WTC11 (cell line): ENCODE results near the gene MED10. TPM values are rescaled to one million over a fixed set of nuclear protein-coding genes. Genes with fewer than 3 reads are reported as not detected.

Experiments
- ATAC-seq: fragments of 200-7000 bp; cut with Tn5 transposase; 2 replicates; pipeline ENCODE4 v1.10.0; 2021; ENCODE audit warnings: mild to moderate bottlenecking, moderate library complexity
- CTCF ChIA-PET: fragments of 300-600 bp; sonication (Branson Sonifier 250); formaldehyde crosslinking; loops from one replicate; lab custom pipeline; 2021; ENCODE audit warnings: antibody characterized with exemption; lab: Charles Lee
- POLR2A ChIA-PET: fragments of 350-600 bp; sonication (Branson Sonifier 250); formaldehyde crosslinking; loops from one replicate; lab custom pipeline; 2021; ENCODE audit warnings: antibody characterized with exemption; lab: Charles Lee
- DNase-seq: peaks from one replicate; pipeline ENCODE4 v3.0.0; 2021; ENCODE audit warnings: low spot score
- H3K27ac Mint-ChIP-seq: 2 replicates; pipeline ENCODE4 v1.8.0; 2021; ENCODE audit warnings: mixed read lengths
- H3K27me3 Mint-ChIP-seq: 2 replicates; pipeline ENCODE4 v1.8.0; 2021; ENCODE audit warnings: low read depth, mild to moderate bottlenecking, moderate library complexity, mixed read lengths
- H3K36me3 Mint-ChIP-seq: 2 replicates; pipeline ENCODE4 v1.8.0; 2021; ENCODE audit warnings: mixed read lengths
- H3K4me1 Mint-ChIP-seq: 2 replicates; pipeline ENCODE4 v1.8.0; 2022; ENCODE audit warnings: mixed read lengths
- H3K4me3 Mint-ChIP-seq: 2 replicates; pipeline ENCODE4 v1.8.0; 2021; ENCODE audit warnings: mild to moderate bottlenecking, moderate library complexity, mixed read lengths
- H3K9me3 Mint-ChIP-seq: 2 replicates; pipeline ENCODE4 v1.8.0; 2021; ENCODE audit warnings: mixed read lengths
- ATF1 ChIP-seq: sonication (generic); formaldehyde crosslinking; IDR thresholded peaks from 2 replicates; pipeline ENCODE4 v1.8.1; 2023; ENCODE audit warnings: mild to moderate bottlenecking, moderate library complexity, missing genetic modification reagents
- ATF2 ChIP-seq: sonication (generic); formaldehyde crosslinking; IDR thresholded peaks from 2 replicates; pipeline ENCODE4 v1.8.1; 2022; ENCODE audit warnings: low read depth, missing genetic modification reagents, borderline replicate concordance
- CREB1 ChIP-seq: sonication (generic); formaldehyde crosslinking; IDR thresholded peaks from 2 replicates; pipeline ENCODE4 v1.8.0; 2023; ENCODE audit warnings: mild to moderate bottlenecking, missing genetic modification reagents
- E2F1 ChIP-seq: sonication (generic); formaldehyde crosslinking; IDR thresholded peaks from 2 replicates; pipeline ENCODE4 v1.8.0; 2022; ENCODE audit warnings: mild to moderate bottlenecking, missing genetic modification reagents
- ELF4 ChIP-seq: sonication (generic); formaldehyde crosslinking; IDR thresholded peaks from 2 replicates; pipeline ENCODE4 v1.8.1; 2022; ENCODE audit warnings: low read depth, mild to moderate bottlenecking, moderate library complexity, missing genetic modification reagents
- ESRRA ChIP-seq: sonication (generic); formaldehyde crosslinking; IDR thresholded peaks from 2 replicates; pipeline ENCODE4 v1.8.1; 2022; ENCODE audit warnings: mild to moderate bottlenecking, missing genetic modification reagents, borderline replicate concordance
- HMGXB4 ChIP-seq: sonication (generic); formaldehyde crosslinking; IDR thresholded peaks from 2 replicates; pipeline ENCODE4 v1.8.1; 2023; ENCODE audit warnings: mild to moderate bottlenecking, moderate library complexity, missing genetic modification reagents
- JAZF1 ChIP-seq: fragments of 250-450 bp; sonication (Bioruptor Pico); IDR thresholded peaks from 2 replicates; pipeline ENCODE4 v1.9.0; 2021; ENCODE audit warnings: moderate library complexity, mild to moderate bottlenecking, inconsistent platforms
- NFE2L1 ChIP-seq: sonication (generic); formaldehyde crosslinking; IDR thresholded peaks from 2 replicates; pipeline ENCODE4 v1.8.1; 2023; ENCODE audit warnings: missing genetic modification reagents
- NFYB ChIP-seq: sonication (generic); formaldehyde crosslinking; conservative IDR thresholded peaks from 2 replicates; pipeline ENCODE4 v1.8.0; 2022; ENCODE audit warnings: low read depth, missing genetic modification reagents
- NR2C2 ChIP-seq: sonication (generic); formaldehyde crosslinking; IDR thresholded peaks from 2 replicates; pipeline ENCODE4 v1.8.0; 2022; ENCODE audit warnings: mild to moderate bottlenecking, missing genetic modification reagents
- NR3C1 ChIP-seq: sonication (generic); formaldehyde crosslinking; conservative IDR thresholded peaks from 2 replicates; pipeline ENCODE4 v1.8.1; 2023; ENCODE audit warnings: low read depth, mild to moderate bottlenecking, missing genetic modification reagents
- RORB ChIP-seq: fragments of 250-450 bp; sonication (Bioruptor Pico); IDR thresholded peaks from 2 replicates; pipeline ENCODE4 v1.9.0; 2021; ENCODE audit warnings: mild to moderate bottlenecking
- SMAD3 ChIP-seq: sonication (generic); formaldehyde crosslinking; IDR thresholded peaks from 2 replicates; pipeline ENCODE4 v1.8.0; 2022; ENCODE audit warnings: missing genetic modification reagents, mild to moderate bottlenecking, borderline replicate concordance
- TEAD4 ChIP-seq: sonication (generic); formaldehyde crosslinking; IDR thresholded peaks from 2 replicates; pipeline ENCODE4 v1.8.0; 2022; ENCODE audit warnings: mild to moderate bottlenecking, missing genetic modification reagents
- ZMAT4 ChIP-seq: fragments of 250-450 bp; sonication (Bioruptor Pico); IDR thresholded peaks from 2 replicates; pipeline ENCODE4 v1.9.0; 2021; ENCODE audit warnings: mild to moderate bottlenecking
- ZNF263 ChIP-seq: sonication (generic); formaldehyde crosslinking; IDR thresholded peaks from 2 replicates; pipeline ENCODE4 v1.8.1; 2022; ENCODE audit warnings: low read depth, mild to moderate bottlenecking, moderate library complexity, missing genetic modification reagents
- ZNF396 ChIP-seq: fragments of 250-450 bp; sonication (Bioruptor Pico); IDR thresholded peaks from 2 replicates; pipeline ENCODE4 v1.8.0; 2021; ENCODE audit warnings: mild to moderate bottlenecking, moderate library complexity, borderline replicate concordance
- ZNF671 ChIP-seq: fragments of 250-450 bp; sonication (Bioruptor Pico); IDR thresholded peaks from 2 replicates; pipeline ENCODE4 v1.8.0; 2021; ENCODE audit warnings: mild to moderate bottlenecking
- total RNA-seq: library from RNA; stranded (reverse); gene quantifications from 3 replicates; pipeline ENCODE4 v1.2.3, GENCODE V29; 2021
- TF ChIP-seq, protein P1 (sequence below): sonication (generic); formaldehyde crosslinking; IDR thresholded peaks from 2 replicates; pipeline ENCODE4 v1.8.0; 2023; ENCODE audit warnings: missing genetic modification reagents
- TF ChIP-seq, protein P2 (sequence below): sonication (generic); formaldehyde crosslinking; IDR thresholded peaks from 2 replicates; pipeline ENCODE4 v1.8.1; 2022; ENCODE audit warnings: mild to moderate bottlenecking, missing genetic modification reagents, moderate library complexity, borderline replicate concordance
- TF ChIP-seq, protein P3 (sequence below): sonication (generic); formaldehyde crosslinking; conservative IDR thresholded peaks from 2 replicates; pipeline ENCODE4 v1.8.1; 2022; ENCODE audit warnings: mild to moderate bottlenecking, missing genetic modification reagents
- TF ChIP-seq, protein P4 (sequence below): sonication (generic); formaldehyde crosslinking; IDR thresholded peaks from 2 replicates; pipeline ENCODE4 v1.8.0; 2022; ENCODE audit warnings: mild to moderate bottlenecking, missing genetic modification reagents

The MED10 gene
- total RNA-seq, 1 experiment from 2014 or later, result 17.2 TPM

- Mint-ChIP-seq H3K4me1 (peaks cover 10% of the 10 kb centered on the region), H3K27me3 (no peaks in the 10 kb centered on the region; the same call in 1 of the 2 replicates), H3K4me3 (no peak overlapping the region), H3K9me3 (peaks cover 9% of the 10 kb centered on the region), H3K27ac (no peak overlapping the region), H3K36me3 (no peaks in the 10 kb centered on the region)
- ChIA-PET POLR2A (no interaction called here), CTCF (no interaction called here)
- TF ChIP-seq CREB1 (CRISPR knock-in tag) (no peak), ZNF396 (no peak), NFYB (CRISPR knock-in tag) (no peak), RORB (CRISPR knock-in tag) (no peak), TEAD4 (CRISPR knock-in tag) (no peak), ATF2 (CRISPR knock-in tag) (no peak), ZNF263 (CRISPR knock-in tag) (no peak), SMAD3 (no peak), ZMAT4 (CRISPR knock-in tag) (no peak)
- TF ChIP-seq, protein P1, sequence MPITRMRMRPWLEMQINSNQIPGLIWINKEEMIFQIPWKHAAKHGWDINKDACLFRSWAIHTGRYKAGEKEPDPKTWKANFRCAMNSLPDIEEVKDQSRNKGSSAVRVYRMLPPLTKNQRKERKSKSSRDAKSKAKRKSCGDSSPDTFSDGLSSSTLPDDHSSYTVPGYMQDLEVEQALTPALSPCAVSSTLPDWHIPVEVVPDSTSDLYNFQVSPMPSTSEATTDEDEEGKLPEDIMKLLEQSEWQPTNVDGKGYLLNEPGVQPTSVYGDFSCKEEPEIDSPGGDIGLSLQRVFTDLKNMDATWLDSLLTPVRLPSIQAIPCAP, result no peak
- no peak for ATAC-seq
- DNase-seq, result no peak
Observed at GRCh38 chr5:6405591-6405990, 27.2 kb upstream of the MED10 start.

DNA sequence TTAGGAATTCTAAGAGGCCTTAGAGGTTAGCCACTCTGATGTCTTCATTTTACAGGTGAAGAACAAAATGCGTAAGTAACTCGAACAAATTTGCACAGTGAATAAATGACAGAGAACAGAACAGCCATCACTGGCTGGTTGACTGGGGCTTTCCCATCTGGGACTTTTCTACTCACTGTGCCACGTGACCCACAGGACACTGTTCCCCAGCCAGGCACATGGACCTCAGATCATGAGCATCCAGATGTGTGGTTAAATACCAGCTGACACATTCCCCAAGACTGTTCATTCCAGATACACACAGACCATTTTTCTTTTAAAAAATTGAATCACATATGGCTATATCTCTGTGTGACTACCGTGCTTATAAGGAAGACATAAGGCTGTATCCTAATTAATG is 25.8 kb upstream of the MED10 start:
- DNase-seq (no peak), ATAC-seq (no peak)
- Mint-ChIP-seq H3K4me1 (peaks cover 10% of the 10 kb centered on the region), H3K27ac (no peak overlapping the region), H3K9me3 (peaks cover 4% of the 10 kb centered on the region), H3K27me3 (no peaks in the 10 kb centered on the region; the same call in 1 of the 2 replicates), H3K4me3 (no peak overlapping the region), H3K36me3 (no peaks in the 10 kb centered on the region)
- ChIA-PET POLR2A (no interaction called here), CTCF (no interaction called here)
- TF ChIP-seq ESRRA (no peak), HMGXB4 (CRISPR knock-in tag) (no peak), ZNF263 (CRISPR knock-in tag) (no peak), NFYB (CRISPR knock-in tag) (no peak), NR3C1 (no peak), NR2C2 (CRISPR knock-in tag) (no peak), NFE2L1 (CRISPR knock-in tag) (no peak), SMAD3 (no peak), TEAD4 (CRISPR knock-in tag) (no peak), E2F1 (CRISPR knock-in tag) (no peak)
- TF ChIP-seq, protein P2, sequence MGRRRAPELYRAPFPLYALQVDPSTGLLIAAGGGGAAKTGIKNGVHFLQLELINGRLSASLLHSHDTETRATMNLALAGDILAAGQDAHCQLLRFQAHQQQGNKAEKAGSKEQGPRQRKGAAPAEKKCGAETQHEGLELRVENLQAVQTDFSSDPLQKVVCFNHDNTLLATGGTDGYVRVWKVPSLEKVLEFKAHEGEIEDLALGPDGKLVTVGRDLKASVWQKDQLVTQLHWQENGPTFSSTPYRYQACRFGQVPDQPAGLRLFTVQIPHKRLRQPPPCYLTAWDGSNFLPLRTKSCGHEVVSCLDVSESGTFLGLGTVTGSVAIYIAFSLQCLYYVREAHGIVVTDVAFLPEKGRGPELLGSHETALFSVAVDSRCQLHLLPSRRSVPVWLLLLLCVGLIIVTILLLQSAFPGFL (CRISPR knock-in tag), result no peak

GRCh38 chr5:6403416-6403815 is 25.1 kb upstream of the MED10 start:
- POLR2A ChIA-PET, result no interaction called here
- no peaks in the 10 kb centered on the region for H3K9me3 Mint-ChIP-seq
- H3K4me1 Mint-ChIP-seq, result peaks cover 10% of the 10 kb centered on the region
- H3K36me3 Mint-ChIP-seq, result no peaks in the 10 kb centered on the region
- no peak overlapping the region for H3K4me3 Mint-ChIP-seq
- CTCF ChIA-PET, result no interaction called here
- no peak overlapping the region for H3K27ac Mint-ChIP-seq
- ATAC-seq (no peak), DNase-seq (no peak)
- H3K27me3 Mint-ChIP-seq, result no peaks in the 10 kb centered on the region; the same call in 1 of the 2 replicates
- no peak for TF ChIP-seq JAZF1
- TF ChIP-seq ZNF671, result no peak
- TF ChIP-seq, protein P3, sequence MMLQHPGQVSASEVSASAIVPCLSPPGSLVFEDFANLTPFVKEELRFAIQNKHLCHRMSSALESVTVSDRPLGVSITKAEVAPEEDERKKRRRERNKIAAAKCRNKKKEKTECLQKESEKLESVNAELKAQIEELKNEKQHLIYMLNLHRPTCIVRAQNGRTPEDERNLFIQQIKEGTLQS (CRISPR knock-in tag), result no peak
- TF ChIP-seq ATF1 (CRISPR knock-in tag), result no peak
- TF ChIP-seq ELF4, result no peak
- TF ChIP-seq, protein P4, sequence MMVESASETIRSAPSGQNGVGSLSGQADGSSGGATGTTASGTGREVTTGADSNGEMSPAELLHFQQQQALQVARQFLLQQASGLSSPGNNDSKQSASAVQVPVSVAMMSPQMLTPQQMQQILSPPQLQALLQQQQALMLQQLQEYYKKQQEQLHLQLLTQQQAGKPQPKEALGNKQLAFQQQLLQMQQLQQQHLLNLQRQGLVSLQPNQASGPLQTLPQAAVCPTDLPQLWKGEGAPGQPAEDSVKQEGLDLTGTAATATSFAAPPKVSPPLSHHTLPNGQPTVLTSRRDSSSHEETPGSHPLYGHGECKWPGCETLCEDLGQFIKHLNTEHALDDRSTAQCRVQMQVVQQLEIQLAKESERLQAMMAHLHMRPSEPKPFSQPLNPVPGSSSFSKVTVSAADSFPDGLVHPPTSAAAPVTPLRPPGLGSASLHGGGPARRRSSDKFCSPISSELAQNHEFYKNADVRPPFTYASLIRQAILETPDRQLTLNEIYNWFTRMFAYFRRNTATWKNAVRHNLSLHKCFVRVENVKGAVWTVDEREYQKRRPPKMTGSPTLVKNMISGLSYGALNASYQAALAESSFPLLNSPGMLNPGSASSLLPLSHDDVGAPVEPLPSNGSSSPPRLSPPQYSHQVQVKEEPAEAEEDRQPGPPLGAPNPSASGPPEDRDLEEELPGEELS, result no peak
